Lower leg skin (tissue), 3 donors: ENCODE measurements around the gene ATP9B.

Source experiments
- POLR2A ChIP-seq, 2 donors: fragments of 450-650 bp; IDR thresholded peaks; one replicate each; pipeline ENCODE4 v1.6.1; 2016 to 2017; ENCODE audit warnings: antibody characterized with exemption in 2 of 2, mild to moderate bottlenecking in 1 of 2, moderate library complexity in 1 of 2
- TF ChIP-seq, protein P1 (sequence below), 3 donors: fragments of 450-650 bp; IDR thresholded peaks; one replicate each; pipeline ENCODE4 v1.5.1; 2016; ENCODE audit warnings: antibody characterized with exemption in 3 of 3, mild to moderate bottlenecking in 3 of 3, moderate library complexity in 2 of 3

GRCh38 chr18:79199691-79200374, 130.6 kb downstream of the ATP9B start:
- TF ChIP-seq, protein P1, sequence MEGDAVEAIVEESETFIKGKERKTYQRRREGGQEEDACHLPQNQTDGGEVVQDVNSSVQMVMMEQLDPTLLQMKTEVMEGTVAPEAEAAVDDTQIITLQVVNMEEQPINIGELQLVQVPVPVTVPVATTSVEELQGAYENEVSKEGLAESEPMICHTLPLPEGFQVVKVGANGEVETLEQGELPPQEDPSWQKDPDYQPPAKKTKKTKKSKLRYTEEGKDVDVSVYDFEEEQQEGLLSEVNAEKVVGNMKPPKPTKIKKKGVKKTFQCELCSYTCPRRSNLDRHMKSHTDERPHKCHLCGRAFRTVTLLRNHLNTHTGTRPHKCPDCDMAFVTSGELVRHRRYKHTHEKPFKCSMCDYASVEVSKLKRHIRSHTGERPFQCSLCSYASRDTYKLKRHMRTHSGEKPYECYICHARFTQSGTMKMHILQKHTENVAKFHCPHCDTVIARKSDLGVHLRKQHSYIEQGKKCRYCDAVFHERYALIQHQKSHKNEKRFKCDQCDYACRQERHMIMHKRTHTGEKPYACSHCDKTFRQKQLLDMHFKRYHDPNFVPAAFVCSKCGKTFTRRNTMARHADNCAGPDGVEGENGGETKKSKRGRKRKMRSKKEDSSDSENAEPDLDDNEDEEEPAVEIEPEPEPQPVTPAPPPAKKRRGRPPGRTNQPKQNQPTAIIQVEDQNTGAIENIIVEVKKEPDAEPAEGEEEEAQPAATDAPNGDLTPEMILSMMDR (IDR thresholded peaks at IDR 0.05) = no peak
- TF ChIP-seq POLR2A (IDR thresholded peaks at IDR 0.05) = no peak
